D721Med (cell line): ENCODE measurements around the gene MATN1.
"Not testable (repeated sequence)": the region's sequence is repeated elsewhere in the genome, so short reads cannot be mapped to it uniquely, and the experiment has no call there.

ENCODE experiments used
- DNase-seq: peaks from one replicate; pipeline ENCODE4 v3.0.0; 2011; ENCODE audit warnings: low spot score; ENCODE audit not compliant: insufficient read length
- FAIRE-seq: peaks from 2 replicates; lab custom pipeline; 2011; peaks lifted over from hg19 to GRCh38; lab: Jason Lieb, UNC
- CTCF ChIP-seq: IDR thresholded peaks from 2 replicates; pipeline ENCODE4 v1.5.1; 2012; ENCODE audit warnings: mild to moderate bottlenecking, control low read depth; ENCODE audit not compliant: insufficient read depth; ENCODE audit errors: missing control alignments

Gene MATN1

GRCh38 chr1:30693366-30693765 is 30.0 kb downstream of the MATN1 start:
- TF ChIP-seq CTCF = no peak
- no peak for FAIRE-seq
- DNase-seq = no peak

- TF ChIP-seq CTCF = no peak
- FAIRE-seq = no peak
- DNase-seq = no peak
These were observed 30.5 kb downstream of the MATN1 start for GRCh38 chr1:30692948-30693301.

- FAIRE-seq (no peak), DNase-seq (no peak)
- no peak for TF ChIP-seq CTCF
These were observed 31.0 kb downstream of the MATN1 start for GRCh38 chr1:30692201-30692947.

GRCh38 chr1:30691480-30691879 is 31.9 kb downstream of the MATN1 start:
- FAIRE-seq (no peak), DNase-seq (peak; percentile 6)
- TF ChIP-seq CTCF = no peak

GRCh38 chr1:30689901-30690645 is 33.3 kb downstream of the MATN1 start:
- TF ChIP-seq CTCF = no peak
- DNase-seq (no peak), FAIRE-seq (no peak)

- no peak for TF ChIP-seq CTCF
- FAIRE-seq = no peak
These were observed 34.2 kb downstream of the MATN1 start for GRCh38 chr1:30688920-30689794.

GRCh38 chr1:30688516-30688915 is 34.9 kb downstream of the MATN1 start:
- not testable (repeated sequence) for DNase-seq, FAIRE-seq

More at GRCh38 chr1:30688920-30689794, 34.2 kb downstream of the MATN1 start:
- DNase-seq = no peak
